K562 (cell line): ENCODE data around the gene RPS10. TPM values are rescaled to one million over a fixed set of nuclear protein-coding genes. Genes with fewer than 3 reads are reported as not detected.

ENCODE experiments used
- CHD1 ChIP-seq: fragments of 200-600 bp; sonication (generic); IDR thresholded peaks from one replicate; pipeline ENCODE4 v1.6.1; 2012; ENCODE audit warnings: mild to moderate bottlenecking, moderate library complexity, low read length, inconsistent platforms
- CHD7 ChIP-seq: fragments of 200-600 bp; sonication (generic); IDR thresholded peaks from one replicate; pipeline ENCODE4 v1.6.1; 2012; ENCODE audit warnings: mild to moderate bottlenecking, low read depth, low read length, inconsistent platforms
- COPS2 ChIP-seq: fragments of 450-650 bp; conservative IDR thresholded peaks from 2 replicates; pipeline ENCODE4 v1.6.1; 2016; ENCODE audit warnings: mild to moderate bottlenecking, moderate library complexity
- MTA2 ChIP-seq: fragments of 450-650 bp; IDR thresholded peaks from 2 replicates; pipeline ENCODE4 v1.6.1; 2016; ENCODE audit warnings: low read depth
- TOE1 ChIP-seq, 2 experiments: fragments of 450-650 bp in 1 of 2; sonication (generic) in 1 of 2; formaldehyde crosslinking in 1 of 2; IDR thresholded peaks; 2 replicates each; pipeline versions ENCODE4 v1.7.1 to v1.8.0; 2016 to 2022; ENCODE audit warnings: borderline replicate concordance in 2 of 2, mild to moderate bottlenecking in 2 of 2, antibody characterized with exemption in 1 of 2, inconsistent platforms in 1 of 2, low read depth in 1 of 2, missing genetic modification reagents in 1 of 2, moderate library complexity in 1 of 2
- ZBTB1 ChIP-seq: sonication (generic); formaldehyde crosslinking; IDR thresholded peaks from 2 replicates; pipeline ENCODE4 v1.8.1; 2023; ENCODE audit warnings: missing genetic modification reagents, low read depth, mild to moderate bottlenecking, borderline replicate concordance
- ZKSCAN1 ChIP-seq: fragments of 150-350 bp; IDR thresholded peaks from 2 replicates; pipeline ENCODE4 v1.6.1; 2016; ENCODE audit warnings: low read depth, low read length
- ZNF707 ChIP-seq: fragments of 250-450 bp; sonication (Bioruptor Pico); conservative IDR thresholded peaks from 2 replicates; pipeline ENCODE4 v1.8.0; 2022; ENCODE audit warnings: inconsistent platforms, mild to moderate bottlenecking, moderate library complexity
- polyA plus RNA-seq, 8 experiments: library from polyadenylated mRNA; depleted of rRNA in 4 of 8; stranded (reverse) in 5 of 8; unstranded in 3 of 8; fragments of >200 nt; fragmentation: Nextera tagmentation in 2 of 8; fragmentation: Illumina TruSeq in 1 of 8; extraction: Ambion mirVana in 2 of 8; extraction: Trizol in 1 of 8; gene quantifications; 2 replicates each; pipeline versions ENCODE4 v1.2.1 to v1.2.3, GENCODE V29; 2011 to 2014; ENCODE audit warnings: inconsistent platforms in 1 of 8, missing spikeins in 1 of 8
- total RNA-seq, 7 experiments: library from RNA; depleted of rRNA in 6 of 7; stranded (reverse); fragments of >200 nt in 6 of 7; fragmentation: Illumina TruSeq in 2 of 7; extraction: Trizol in 2 of 7; gene quantifications; 2 replicates each; pipeline versions ENCODE4 v1.2.1 to v1.2.3, GENCODE V29; 2011 to 2021; ENCODE audit warnings: low replicate concordance in 1 of 7
- TF ChIP-seq, protein P1 (sequence below): fragments of 250-450 bp; sonication (Bioruptor Pico); IDR thresholded peaks from 2 replicates; pipeline ENCODE4 v1.5.0; 2021
- TF ChIP-seq, protein P2 (sequence below): IDR thresholded peaks from 3 replicates; pipeline ENCODE4 v1.6.1; 2011; ENCODE audit warnings: borderline replicate concordance, mild to moderate bottlenecking, moderate library complexity; ENCODE audit not compliant: insufficient read length; ENCODE audit errors: extremely low read depth

RPS10 gene
- total and polyA plus RNA-seq, 9 of the 15 experiments (the other 6 are each of a cell fraction or from before 2014, with no cell fraction given), result 2,680 to 5,251 (median 3,876) TPM

DNA sequence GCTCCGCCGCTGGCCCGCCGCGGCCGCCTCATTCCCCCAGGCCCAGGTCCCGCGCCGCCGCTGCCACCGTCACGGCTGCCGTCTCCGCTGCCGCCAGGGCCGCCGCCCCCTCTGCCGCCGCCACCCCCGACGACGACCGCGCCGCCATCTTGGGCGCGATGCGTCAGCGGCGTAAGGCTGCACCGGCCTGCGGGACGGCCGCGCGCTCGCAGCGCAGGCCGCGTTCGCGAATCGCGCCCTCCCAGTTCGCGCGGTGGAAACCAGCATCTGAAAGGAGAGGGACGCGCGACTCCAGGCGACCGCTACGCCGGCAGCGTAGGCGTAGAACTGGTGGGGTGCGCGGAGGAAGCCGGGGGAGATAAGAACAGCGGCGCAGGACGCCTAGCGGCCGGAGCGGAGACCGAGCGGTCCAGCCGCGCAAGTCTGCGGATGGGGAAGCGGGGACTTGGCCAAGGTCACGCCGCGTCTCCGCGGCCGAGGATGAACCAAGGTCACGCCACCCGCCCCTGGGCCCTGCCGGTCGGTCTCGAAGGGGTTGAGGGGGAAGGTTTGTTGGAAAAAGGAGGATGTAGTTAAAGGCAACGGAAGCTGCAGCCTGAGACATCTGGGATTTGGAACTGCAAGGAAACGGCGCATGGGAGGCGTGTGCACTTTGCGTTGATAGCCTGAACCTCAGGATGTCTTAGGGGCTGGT, 33.2 kb downstream of the RPS10 start, which contains the start of gene NUDT3 (continued):
- TF ChIP-seq CHD7 (no peak), TOE1 (IDR thresholded peaks at IDR 0.05; ENCODE audit: borderline replicate concordance) (peak; percentile 65; the same call in 1 of the 2 replicates), TOE1 (CRISPR knock-in tag; IDR thresholded peaks at IDR 0.05; ENCODE audit: borderline replicate concordance, low read depth) (peak; percentile 88), COPS2 (no peak), MTA2 (no peak; the same call in 1 of the 2 replicates), ZKSCAN1 (peak; percentile 59; the same call in 1 of the 2 replicates), CHD1 (no peak), ZBTB1 (no peak), ZNF707 (CRISPR knock-in tag) (no peak)
- TF ChIP-seq, protein P1, sequence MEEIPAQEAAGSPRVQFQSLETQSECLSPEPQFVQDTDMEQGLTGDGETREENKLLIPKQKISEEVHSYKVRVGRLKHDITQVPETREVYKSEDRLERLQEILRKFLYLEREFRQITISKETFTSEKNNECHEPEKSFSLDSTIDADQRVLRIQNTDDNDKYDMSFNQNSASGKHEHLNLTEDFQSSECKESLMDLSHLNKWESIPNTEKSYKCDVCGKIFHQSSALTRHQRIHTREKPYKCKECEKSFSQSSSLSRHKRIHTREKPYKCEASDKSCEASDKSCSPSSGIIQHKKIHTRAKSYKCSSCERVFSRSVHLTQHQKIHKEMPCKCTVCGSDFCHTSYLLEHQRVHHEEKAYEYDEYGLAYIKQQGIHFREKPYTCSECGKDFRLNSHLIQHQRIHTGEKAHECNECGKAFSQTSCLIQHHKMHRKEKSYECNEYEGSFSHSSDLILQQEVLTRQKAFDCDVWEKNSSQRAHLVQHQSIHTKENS (CRISPR knock-in tag), result no peak
- TF ChIP-seq, protein P2, sequence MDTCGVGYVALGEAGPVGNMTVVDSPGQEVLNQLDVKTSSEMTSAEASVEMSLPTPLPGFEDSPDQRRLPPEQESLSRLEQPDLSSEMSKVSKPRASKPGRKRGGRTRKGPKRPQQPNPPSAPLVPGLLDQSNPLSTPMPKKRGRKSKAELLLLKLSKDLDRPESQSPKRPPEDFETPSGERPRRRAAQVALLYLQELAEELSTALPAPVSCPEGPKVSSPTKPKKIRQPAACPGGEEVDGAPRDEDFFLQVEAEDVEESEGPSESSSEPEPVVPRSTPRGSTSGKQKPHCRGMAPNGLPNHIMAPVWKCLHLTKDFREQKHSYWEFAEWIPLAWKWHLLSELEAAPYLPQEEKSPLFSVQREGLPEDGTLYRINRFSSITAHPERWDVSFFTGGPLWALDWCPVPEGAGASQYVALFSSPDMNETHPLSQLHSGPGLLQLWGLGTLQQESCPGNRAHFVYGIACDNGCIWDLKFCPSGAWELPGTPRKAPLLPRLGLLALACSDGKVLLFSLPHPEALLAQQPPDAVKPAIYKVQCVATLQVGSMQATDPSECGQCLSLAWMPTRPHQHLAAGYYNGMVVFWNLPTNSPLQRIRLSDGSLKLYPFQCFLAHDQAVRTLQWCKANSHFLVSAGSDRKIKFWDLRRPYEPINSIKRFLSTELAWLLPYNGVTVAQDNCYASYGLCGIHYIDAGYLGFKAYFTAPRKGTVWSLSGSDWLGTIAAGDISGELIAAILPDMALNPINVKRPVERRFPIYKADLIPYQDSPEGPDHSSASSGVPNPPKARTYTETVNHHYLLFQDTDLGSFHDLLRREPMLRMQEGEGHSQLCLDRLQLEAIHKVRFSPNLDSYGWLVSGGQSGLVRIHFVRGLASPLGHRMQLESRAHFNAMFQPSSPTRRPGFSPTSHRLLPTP, result no peak
